NCI-H345 (cell line): Measurements from ENCODE around the gene CSRP1.
A peak's percentile ranks its signal among the peaks of the same experiment; 100 is the strongest.
"Not testable (repeated sequence)": the region's sequence is repeated elsewhere in the genome, so short reads cannot be mapped to it uniquely, and the experiment has no call there.

Experiments
- DNase-seq: peaks from one replicate; lab custom pipeline; 2025; lab: John Stamatoyannopoulos, UW

CSRP1 gene

DNA sequence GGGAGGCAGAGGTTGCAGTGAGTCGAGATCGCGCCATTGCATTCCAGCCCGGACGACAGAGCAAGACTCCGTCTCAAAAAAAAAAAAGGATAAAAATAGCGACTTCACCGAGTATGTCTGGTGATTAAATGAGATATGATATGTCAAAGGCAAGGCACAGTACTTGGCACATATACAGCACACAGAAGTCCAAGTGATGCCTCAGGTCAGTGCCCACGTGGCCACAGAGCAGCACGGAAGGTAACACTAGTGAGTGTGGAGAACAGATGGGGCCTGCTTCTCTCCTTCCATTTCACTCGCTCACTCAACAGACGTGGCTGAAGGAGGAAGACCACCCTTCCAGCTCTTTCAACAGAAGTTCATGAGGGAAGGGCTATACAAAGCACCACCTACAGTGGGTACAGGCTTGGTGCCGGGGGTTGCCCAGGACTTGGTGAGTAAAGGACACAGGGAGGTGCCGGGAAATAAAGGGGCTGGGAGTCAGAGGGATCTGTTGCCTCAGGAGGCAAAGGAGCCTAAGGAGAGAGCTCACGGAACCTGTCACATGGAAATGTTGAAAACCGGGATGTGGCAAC lies 8.9 kb downstream of the CSRP1 start:
- DNase-seq, result no peak

GRCh38 chr1:201496296-201496690 lies 10.6 kb downstream of the CSRP1 start:
- peak; percentile 10 for DNase-seq

DNA sequence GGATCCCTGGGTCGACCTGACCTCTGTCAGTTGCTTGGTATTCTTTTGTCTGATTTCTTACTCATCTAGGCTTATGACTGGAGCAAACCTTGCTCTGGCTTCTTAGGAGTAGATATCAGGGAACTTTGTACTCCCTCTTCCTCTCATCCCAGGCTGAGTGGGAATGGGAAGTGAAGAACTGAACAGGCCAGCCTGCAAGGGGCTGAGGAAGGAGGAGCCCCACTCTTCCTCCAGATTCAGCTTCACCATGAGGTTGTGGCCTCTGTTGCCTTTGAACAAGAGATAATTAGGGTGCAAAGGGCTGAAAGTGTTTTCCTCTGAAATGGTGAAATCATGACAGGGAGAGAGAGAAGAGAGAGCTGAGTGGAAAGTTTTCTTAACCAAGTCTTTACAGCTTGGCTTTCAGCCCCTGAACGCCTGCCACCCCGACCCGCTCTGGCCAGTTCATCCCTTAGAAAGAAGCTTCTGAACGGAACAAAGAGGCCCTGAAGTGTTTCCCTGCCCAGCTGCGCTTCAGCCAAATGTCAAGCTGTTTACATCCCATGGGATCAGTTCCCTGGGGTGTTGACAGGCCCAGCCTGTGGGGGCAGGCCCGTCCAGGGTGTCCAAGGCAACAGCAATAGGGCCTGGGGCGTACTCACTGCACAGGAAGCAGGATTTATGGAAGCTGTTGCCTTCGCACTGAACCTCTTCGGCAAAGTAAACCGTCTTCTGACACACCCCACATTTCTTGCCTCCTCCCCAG lies 11.2 kb downstream of the CSRP1 start:
- peak; percentile 81 for DNase-seq

DNA sequence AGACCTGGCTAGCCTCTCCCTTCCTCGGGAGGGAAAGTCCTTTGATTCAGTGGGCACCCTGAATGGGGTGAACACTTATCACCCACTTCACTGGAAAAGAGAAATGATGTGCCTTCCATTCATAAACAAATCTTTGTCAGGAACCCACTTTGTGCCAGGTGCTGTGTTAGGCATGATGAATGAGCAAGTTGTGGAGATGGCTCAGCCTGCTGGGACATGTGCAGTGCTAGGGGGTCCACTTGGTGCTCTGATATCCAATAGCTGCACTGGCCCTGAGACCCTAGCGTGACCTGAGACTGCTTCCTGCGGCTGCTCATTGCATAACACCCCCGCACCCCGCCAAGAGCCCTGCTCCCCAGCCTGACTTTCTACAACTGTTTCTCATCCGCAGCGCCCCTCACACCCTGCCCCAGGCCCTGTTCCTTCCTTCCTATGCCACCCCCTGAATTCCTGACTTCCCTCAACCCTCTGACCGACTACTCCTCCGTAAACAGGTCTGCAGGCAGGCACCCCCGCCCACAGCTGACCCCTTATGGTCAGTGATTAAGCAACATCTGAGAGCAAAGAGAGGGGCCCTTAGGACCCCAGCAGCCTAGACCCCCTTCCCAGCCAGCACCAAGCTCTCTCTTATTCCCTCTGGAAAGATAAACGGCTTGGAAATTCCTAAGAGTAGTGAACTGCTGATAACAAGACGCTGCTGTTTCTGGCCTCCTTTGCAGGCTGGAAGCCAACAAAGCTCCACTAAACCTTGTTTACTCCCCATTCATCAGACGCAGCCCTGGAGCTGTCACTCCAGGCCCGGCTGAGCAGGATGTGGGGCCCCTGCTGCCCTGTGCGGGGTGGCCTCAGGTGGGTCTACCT lies 12.9 kb downstream of the CSRP1 start:
- DNase-seq, result no peak

GRCh38 chr1:201493026-201493656 lies 13.8 kb downstream of the CSRP1 start:
- not testable (repeated sequence) for DNase-seq

- DNase-seq, result no peak
These were observed 14.9 kb downstream of the CSRP1 start for GRCh38 chr1:201491896-201492511.

DNA sequence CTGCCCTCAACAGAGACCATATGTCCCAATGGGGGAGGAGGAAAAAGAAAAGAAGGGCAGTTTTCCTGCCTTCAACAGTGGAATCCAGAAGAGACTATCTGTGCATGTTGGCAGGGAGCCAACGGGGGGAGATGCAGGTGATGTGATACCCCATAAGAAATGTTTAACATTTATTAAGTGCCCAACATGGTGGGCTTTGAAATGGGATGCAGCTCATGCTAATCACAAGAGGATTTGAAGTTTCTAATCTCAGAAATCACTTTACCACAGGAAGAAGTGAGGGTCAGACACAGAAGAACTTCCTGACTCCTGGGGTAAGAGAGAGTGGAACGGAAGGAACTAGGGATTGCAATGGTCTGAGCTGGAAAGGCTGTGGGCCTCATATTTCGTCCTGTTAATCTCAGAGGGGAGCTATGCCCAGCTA lies 16.2 kb downstream of the CSRP1 start:
- DNase-seq, result no peak

DNA sequence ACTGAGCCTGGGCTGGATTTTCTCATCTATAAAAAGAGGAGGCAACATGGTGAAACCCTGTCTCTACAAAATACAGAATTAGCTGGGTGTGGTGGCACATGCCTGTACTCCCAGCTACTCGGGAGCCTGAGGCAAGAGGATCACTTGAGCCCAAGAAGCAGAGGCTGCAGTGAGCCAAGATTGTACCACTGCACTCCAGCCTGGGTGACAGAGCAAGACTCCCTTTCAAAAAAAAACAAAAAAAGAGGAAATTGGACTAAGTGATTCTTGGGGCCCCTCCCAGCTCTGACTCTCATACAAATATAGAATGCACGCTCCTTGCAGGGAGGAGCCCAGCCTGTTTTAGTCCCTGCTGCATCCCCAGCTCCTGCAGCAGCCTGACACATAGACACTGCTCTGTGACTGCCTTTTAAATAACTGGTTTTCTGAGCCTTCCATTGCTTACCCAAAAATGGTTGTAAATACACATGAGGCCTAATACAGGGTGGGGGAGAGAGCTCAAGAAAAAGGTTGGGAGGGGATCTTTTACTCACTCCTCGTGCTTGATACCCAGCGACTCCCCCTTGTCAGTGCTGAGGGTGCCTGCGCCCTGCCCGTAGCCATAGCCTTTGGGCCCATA lies 17.2 kb downstream of the CSRP1 start:
- DNase-seq, result no peak

- no peak for DNase-seq
These were observed 17.9 kb downstream of the CSRP1 start for GRCh38 chr1:201488830-201489589.

DNA sequence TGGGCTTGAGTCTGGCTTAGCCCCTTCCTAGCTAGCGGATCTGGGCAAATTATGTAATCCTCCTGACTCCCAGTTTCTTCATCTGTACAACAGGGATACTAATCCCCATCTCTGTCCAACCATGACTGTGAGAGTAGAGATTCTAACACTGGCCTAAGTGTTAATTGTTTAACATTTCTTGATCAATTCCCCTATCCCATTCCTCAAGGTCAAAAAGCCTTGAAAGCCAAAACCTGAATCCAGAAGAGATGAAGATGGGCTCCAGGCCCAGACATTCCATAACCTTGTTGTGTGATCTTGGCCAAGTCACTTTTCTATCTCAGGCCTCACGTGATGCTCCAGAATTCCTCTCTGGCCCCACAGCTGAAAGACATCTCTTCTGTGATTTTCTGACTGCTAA lies 19.2 kb downstream of the CSRP1 start:
- no peak for DNase-seq

DNA sequence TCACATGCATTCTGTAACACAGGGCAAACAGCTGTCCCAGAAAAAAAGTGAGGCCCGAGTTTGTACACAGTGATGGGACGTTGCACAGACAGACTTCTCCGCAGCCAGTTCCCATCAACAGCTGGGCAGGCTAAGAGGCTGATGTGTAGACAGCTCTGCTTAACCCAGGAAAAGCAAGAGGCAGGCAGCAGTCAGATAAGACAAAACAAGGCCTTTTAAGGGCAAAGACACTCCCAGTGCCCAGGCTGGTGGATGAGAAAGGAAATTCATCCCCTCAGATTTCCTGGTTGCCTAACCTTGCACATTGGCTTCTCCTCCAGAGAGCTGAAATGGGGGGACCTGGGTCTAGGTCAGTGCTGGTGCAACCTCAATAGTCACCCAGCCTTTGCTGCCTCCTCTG lies 20.7 kb downstream of the CSRP1 start:
- no peak for DNase-seq

- DNase-seq, result no peak
These were observed 21.6 kb downstream of the CSRP1 start for GRCh38 chr1:201485184-201485774.

DNA sequence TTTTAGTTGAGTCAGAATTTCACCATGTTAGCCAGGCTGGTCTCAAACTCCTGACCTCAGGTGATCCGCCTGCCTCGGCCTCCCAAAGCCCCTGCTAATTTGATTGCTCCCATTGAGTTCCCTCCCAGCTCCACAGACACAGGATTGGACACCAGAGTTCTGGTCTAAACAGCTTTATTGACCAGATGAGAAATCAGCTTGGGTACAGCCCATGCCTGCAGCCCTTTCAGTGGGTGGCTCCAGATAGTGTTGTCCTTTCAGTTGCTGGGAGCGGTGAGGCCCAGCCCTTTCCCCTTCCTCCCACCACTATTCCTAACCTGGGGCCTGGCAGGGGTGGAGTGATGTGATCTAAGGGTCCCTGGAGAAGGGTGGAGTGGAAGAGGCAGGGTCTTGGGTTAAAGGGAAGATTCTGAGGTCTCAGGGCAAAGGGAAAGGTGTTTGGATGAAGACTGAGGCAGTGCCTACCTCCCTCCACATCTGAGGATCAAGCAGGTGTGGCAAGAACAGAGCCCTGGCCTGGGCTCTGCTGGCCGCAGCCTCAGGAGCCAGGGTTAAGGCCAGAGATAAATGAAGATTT lies 23.5 kb downstream of the CSRP1 start:
- DNase-seq, result no peak

DNA sequence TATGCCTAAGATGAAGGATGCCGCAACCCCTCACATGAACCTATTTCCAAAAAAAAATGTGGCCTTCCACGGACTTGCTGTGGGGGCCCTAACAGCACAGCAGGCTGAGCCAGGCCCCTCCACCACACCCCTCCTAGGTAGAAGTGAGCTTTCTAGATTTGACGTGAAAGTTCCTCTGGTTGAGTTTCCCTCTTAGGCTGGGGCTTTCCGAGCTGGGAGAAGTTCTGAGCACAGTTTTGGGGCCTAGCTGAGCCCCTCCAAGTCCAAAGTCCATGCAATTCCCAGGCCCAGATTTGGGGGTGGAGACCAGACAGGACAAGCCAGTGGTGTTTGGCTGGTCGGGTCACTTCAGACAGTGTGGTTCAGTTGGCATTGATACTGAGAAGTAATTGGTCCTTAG lies 24.2 kb downstream of the CSRP1 start:
- no peak for DNase-seq

- DNase-seq, result peak; percentile 88
These were observed 25.0 kb downstream of the CSRP1 start for GRCh38 chr1:201481761-201482493.

DNA sequence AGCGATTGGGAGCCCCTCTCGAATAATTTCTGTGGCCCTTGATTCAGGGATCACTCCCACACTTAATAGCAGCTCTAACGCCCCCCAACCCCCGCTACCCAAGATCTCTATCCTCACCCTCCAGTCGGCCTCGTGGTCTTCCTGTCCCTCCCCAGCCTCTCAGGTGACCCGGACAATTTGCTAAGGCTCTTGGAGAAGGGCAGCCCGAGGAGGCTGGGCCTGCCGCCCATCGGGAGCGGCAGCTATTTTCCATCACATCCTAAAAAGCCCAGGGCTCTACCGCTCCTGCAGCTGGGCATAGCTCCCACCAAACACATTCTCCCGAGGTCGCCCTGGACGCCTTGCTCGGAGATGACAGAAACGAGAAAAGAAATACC lies 25.9 kb downstream of the CSRP1 start:
- DNase-seq, result no peak

- DNase-seq, result peak; percentile 93
These were observed 26.5 kb downstream of the CSRP1 start for GRCh38 chr1:201480231-201481003.

GRCh38 chr1:201479201-201479730 lies 27.7 kb downstream of the CSRP1 start:
- DNase-seq, result no peak
